Measurements from ENCODE around the gene MAPK11. TPM values are rescaled to one million over a fixed set of nuclear protein-coding genes. Genes with fewer than 3 reads are reported as not detected.

MAPK11 gene
- total RNA-seq, 2 donors from 2014 or later, result 11.4 to 14.1 TPM

DNA sequence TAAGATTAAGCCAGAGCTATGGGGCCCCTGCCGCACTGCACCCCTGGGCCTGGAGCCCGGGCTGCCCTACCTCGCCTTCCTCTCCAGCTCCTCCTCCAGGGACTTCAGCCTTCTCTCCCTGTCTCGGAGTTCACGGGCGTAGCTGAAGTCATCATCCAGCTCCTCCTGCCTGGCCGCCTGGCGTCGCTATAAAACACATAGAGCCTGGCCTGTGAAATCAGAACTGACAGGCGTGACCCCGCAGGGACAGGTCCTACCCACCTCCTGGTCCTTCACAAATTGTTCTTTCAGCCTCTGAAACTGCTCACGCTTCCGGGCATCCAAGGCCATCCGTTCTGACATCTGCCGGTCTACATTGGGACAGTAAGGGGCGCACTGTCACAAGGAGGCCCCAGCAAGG, 46.1 kb downstream of the MAPK11 start:
- H3K9me3 ChIP-seq, result no peaks in the 10 kb centered on the region
- H3K4me3 ChIP-seq, result no peak overlapping the region
- no peaks in the 10 kb centered on the region for H3K27me3 ChIP-seq (replicated peaks; ENCODE audit: insufficient read depth)
- H3K4me1 ChIP-seq (replicated peaks), result no peaks in the 10 kb centered on the region
- intact Hi-C loops (cut with DNase I), result no loop called here
- H3K27ac ChIP-seq, result no peak overlapping the region
- peaks cover 16 to 37% of the 10 kb centered on the region in 2 donors for H3K36me3 ChIP-seq
- DNase-seq (ENCODE audit: low spot score), result no peak
- TF ChIP-seq, protein P1, sequence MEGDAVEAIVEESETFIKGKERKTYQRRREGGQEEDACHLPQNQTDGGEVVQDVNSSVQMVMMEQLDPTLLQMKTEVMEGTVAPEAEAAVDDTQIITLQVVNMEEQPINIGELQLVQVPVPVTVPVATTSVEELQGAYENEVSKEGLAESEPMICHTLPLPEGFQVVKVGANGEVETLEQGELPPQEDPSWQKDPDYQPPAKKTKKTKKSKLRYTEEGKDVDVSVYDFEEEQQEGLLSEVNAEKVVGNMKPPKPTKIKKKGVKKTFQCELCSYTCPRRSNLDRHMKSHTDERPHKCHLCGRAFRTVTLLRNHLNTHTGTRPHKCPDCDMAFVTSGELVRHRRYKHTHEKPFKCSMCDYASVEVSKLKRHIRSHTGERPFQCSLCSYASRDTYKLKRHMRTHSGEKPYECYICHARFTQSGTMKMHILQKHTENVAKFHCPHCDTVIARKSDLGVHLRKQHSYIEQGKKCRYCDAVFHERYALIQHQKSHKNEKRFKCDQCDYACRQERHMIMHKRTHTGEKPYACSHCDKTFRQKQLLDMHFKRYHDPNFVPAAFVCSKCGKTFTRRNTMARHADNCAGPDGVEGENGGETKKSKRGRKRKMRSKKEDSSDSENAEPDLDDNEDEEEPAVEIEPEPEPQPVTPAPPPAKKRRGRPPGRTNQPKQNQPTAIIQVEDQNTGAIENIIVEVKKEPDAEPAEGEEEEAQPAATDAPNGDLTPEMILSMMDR (IDR thresholded peaks at IDR 0.05), result no peak
- TF ChIP-seq POLR2A (IDR thresholded peaks at IDR 0.05), result no peak
- no peak for TF ChIP-seq POLR2AphosphoS5 (IDR thresholded peaks at IDR 0.05)
- WGBS, result 93% methylated on average over 16 of the region's 16 CpGs

DNA sequence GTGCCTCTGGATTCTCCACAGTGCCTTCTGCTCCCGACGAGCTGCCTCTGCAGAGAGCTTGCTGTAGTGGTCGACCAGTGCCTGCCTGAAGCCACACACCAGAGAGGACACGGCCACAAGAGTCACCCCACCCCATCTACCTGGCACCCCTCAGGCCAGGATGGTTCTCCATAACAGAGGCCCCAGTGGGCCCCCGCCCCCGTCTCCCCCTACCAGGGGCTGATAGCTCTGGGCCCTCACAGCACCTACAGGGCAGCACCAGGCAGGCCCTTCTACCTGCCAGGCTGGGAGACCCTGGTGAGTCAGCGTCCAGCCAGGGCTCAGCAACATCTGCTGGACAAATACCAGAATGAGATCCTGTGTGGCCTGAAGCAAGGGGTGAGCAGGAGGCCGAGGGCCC, 47.7 kb downstream of the MAPK11 start:
- DNase-seq (ENCODE audit: low spot score), result no peak
- intact Hi-C loops (cut with DNase I), result no loop called here
- H3K27me3 ChIP-seq (replicated peaks; ENCODE audit: insufficient read depth), result no peaks in the 10 kb centered on the region
- H3K4me1 ChIP-seq (replicated peaks), result no peaks in the 10 kb centered on the region
- H3K4me3 ChIP-seq, result no peak overlapping the region
- 94% methylated on average over 8 of the region's 8 CpGs for WGBS
- H3K36me3 ChIP-seq, result peaks cover 19 to 46% of the 10 kb centered on the region in 2 donors
- TF ChIP-seq, protein P1 (IDR thresholded peaks at IDR 0.05), result no peak
- no peak for TF ChIP-seq POLR2A (IDR thresholded peaks at IDR 0.05)
- TF ChIP-seq POLR2AphosphoS5 (IDR thresholded peaks at IDR 0.05), result no peak
- H3K9me3 ChIP-seq, result no peaks in the 10 kb centered on the region
- H3K27ac ChIP-seq, result no peak overlapping the region

DNA sequence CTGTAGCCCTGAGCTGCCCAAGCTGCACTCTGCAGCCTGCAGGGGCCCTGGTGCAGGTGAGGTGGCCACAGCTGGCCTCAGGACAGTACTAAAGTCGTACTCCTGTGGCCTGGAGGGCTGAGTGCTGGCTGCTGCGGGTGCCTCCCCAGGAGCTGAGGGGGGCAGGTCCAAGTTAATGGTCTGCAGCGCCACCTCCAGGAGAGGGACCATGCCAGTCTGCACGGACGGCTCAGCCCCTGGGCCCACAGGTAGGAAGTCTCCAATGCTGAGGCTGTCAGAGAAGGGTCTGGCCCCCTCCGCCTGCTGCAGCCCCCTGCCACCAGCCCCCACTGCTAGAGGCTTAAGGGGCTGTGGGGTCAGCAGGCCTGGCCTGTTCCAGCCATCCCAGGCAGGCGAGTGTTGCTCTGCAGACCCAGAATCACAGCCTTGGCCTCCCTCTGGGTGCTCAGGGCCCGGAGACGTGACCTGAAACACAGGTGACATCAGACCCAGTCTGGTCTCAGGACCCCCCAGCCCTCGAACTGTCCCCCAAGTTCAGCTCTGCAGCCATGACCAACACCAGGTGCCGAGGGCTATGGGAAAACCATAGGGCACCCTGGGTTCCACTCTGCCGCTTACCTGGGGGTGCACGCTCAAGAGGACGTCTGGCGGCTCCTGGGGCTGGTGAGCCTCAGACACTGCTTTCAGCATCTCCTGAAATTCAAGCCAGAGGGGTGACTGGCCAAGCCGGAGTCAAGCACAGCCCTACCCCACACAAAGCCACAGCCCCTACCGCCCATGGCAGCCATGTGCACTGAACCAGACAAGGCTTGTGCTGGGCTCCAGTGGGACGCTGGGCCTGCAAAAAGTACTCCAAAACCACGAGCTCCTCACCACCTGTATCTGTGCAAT, 48.5 kb downstream of the MAPK11 start:
- Histone ChIP-seq H3K27me3 (replicated peaks; ENCODE audit: insufficient read depth) (no peaks in the 10 kb centered on the region), H3K4me1 (replicated peaks) (no peaks in the 10 kb centered on the region), H3K9me3 (no peaks in the 10 kb centered on the region), H3K4me3 (no peak overlapping the region), H3K27ac (no peak overlapping the region), H3K36me3 (peaks cover 27 to 48% of the 10 kb centered on the region in 2 donors)
- no peak for TF ChIP-seq POLR2AphosphoS5 (IDR thresholded peaks at IDR 0.05)
- TF ChIP-seq POLR2A (IDR thresholded peaks at IDR 0.05), result no peak
- TF ChIP-seq, protein P1 (IDR thresholded peaks at IDR 0.05), result no peak
- WGBS, result 93% methylated on average over 16 of the region's 19 CpGs
- intact Hi-C loops (cut with DNase I), result no loop called here
- DNase-seq (ENCODE audit: low spot score), result no peak

DNA sequence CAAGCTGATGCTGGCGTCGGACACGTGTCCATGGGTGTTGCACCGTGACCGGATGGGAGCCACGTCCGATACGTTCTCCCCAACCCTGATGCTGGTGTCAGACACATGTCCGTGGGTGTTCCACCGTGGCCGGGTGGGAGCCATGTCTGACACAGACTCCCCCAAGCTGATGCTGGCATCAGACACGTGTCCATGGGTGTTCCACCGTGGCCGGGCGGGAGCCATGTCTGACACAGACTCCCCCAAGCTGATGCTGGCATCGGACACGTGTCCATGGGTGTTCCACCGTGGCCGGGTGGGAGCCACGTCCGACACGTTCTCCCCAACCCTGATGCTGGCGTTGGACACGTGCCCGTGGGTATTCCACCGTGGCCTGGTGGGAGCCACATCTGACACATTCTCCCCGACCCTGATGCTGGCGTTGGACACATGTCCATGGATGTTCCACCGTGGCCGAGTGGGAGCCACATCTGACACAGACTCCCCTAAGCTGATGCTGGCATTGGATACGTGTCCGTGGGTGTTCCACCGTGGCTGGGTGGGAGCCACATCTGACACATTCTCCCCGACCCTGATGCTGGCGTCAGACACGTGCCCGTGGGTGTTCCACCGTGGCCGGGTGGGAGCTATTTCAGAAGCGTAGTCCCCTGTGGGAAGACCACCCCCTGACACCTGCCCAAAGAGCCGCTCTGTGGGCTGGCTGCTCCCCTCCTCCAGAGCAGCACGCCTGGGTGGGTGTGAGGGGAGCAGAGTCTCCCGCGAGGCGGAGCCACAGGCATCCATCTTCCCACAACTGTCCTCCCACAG, 49.4 kb downstream of the MAPK11 start:
- TF ChIP-seq POLR2AphosphoS5 (IDR thresholded peaks at IDR 0.05), result no peak
- TF ChIP-seq, protein P1 (IDR thresholded peaks at IDR 0.05), result no peak
- TF ChIP-seq POLR2A (IDR thresholded peaks at IDR 0.05), result no peak
- Histone ChIP-seq H3K9me3 (no peaks in the 10 kb centered on the region), H3K4me1 (replicated peaks) (no peaks in the 10 kb centered on the region), H3K36me3 (peaks cover 32 to 53% of the 10 kb centered on the region in 2 donors), H3K4me3 (no peak overlapping the region), H3K27ac (no peak overlapping the region), H3K27me3 (replicated peaks; ENCODE audit: insufficient read depth) (no peaks in the 10 kb centered on the region)
- 92% methylated on average over 42 of the region's 45 CpGs for WGBS
- DNase-seq (ENCODE audit: low spot score), result no peak
- intact Hi-C loops (cut with DNase I), result no loop called here

Data from prostate gland (tissue), 2 donors.